Stimulated activated CD8-positive, alpha-beta memory T cell treated with anti-CD3 and anti-CD28 coated beads, Interleukin-15, amount 100 ng/mL, for 48 hours (primary cell): ENCODE results near the gene HPS1.
"Not testable (repeated sequence)": the region's sequence is repeated elsewhere in the genome, so short reads cannot be mapped to it uniquely, and the experiment has no call there.

Experiments used
- DNase-seq, 2 donors: peaks; one replicate each; pipeline ENCODE4 v3.0.0-alpha.2; 2020; ENCODE audit warnings: low read depth in 2 of 2

Gene HPS1

DNA sequence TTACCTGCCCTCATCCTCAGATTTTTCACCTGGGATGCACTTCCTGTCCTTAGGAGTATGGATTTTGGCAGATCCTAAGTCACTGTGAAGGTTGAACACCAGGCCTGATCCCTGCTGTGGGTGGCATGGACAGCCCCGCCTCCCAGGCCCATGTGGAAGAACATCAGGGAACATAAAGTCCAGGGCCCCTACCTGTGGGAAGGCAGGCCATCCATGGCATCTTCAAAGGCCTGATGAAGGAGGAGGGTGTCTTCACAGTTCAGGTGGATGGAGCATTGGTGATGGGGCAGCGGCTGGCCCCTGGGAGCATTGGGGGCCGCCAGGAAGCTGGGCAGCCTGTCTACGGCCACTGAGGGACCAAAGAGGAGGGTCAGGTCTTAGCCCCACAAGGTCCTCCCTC lies 56.3 kb downstream of the HPS1 start:
- DNase-seq = no peak

DNA sequence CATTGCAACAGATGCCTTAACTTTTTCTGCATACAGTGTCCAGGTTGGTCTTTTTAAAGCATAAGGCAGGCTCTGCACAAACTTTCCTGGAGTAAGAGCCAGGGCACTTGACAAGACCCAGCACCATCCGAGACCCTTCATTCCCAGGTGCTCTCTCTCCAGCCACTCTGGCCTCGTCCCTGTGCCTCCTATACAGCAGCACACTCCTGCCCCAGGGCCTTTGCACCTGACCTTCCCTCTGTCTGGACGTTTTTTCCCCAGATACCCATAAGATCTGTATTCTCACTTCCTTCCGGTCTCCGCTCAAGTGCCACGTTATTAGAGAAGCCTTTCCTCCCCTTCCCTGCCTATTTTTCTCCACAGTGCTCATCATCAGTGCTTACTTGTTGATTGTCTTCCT lies 57.3 kb downstream of the HPS1 start:
- no peak for DNase-seq

DNA sequence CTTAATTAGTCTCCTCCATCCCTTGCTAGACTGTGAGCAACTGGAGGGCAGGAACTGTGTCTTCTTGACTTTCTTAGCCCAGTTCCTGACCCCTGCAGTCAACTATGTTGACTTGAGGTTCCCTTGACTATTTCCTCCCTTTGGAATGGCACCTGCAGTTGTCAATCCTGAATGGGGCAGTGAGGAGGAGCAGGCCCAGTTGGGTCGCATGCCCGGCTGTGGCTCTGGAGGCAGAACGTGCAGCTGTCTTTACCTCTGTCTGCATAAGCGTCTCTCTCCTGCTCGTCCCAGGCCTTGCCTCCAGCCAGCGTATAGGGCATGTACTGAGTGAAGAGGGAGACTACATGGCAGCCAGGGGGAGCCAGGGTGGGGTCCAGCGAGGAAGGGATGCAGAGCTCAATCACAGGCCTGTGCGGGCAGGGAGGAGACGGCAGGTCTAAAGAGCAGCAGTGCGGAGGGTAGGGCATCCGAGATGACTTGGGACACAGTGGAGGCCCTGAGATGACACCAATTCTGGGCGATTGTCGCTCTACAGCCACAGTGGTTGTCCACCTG lies 58.6 kb downstream of the HPS1 start:
- DNase-seq = no peak

DNA sequence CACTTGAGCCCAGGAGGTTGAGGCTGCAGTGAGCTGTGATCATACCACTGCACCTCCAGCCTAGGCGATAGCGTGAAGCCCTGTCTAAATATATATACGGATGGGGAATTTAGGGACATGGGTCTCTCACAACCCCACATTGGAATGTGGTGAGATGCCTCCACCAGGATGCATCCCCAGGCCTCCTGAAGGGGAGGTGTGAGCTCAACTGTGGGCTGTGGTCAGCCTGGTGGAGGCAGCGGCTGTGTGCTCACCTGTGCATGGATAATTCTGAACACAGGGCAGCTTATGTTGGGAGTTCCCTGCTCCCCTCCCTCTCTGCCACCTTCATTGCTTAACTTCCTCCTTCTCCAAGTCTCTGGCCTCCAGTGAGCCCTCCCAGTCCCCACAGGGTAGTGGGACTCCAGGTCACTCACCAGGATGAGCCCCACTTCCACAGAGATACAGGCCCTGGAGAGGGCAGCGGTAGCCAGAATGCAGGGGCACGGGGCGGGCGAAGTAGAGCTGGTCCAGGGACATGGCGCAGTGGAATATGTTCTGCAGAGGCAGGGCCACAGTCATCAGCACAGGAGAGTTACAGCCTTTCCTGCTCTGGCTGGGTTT lies 62.1 kb downstream of the HPS1 start:
- no peak for DNase-seq

DNA sequence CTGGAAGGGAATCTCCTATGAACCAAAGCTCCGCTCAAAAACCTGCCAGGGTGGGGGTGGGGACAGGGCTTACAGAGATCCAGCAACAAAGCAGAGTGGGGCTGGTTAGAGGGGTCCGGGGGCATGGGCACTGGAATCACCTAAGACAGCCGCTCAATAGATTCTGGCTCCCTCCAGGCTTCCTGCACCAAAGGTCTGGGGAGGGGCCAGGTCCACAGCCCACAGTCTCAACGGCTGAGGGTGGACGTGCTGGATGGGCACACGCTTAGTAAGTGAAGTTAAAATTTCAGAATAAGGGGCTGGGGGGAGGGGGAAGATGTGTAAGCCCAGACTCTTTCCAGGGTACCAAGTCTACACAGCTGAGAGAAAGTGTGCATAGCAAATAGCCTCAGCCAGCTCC lies 62.9 kb downstream of the HPS1 start:
- DNase-seq = no peak

DNA sequence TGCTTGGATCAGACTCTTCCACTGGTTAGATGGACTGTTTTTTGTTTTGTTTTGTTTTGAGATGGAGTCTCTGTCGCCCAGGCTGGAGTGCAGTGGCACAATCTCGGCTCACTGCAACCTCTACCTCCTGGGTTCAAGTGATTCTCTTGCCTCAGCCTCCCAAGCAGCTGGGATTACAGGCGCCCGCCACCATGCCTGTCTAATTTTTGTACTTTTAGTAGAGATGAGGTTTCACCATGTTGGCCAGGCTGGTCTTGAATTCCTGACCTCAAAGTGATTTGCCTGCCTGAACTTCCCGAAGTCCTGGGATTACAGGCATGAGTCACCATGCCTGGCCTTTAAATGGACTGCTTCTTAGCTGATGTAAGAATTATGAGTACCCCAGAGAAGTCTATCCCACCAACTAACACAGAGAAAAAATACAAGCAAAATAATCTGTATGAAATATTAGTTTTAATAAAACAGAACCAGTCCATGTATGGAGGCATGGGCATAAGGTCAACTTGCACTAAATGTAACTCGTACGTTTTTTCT lies 63.5 kb downstream of the HPS1 start:
- not testable (repeated sequence) for DNase-seq

DNA sequence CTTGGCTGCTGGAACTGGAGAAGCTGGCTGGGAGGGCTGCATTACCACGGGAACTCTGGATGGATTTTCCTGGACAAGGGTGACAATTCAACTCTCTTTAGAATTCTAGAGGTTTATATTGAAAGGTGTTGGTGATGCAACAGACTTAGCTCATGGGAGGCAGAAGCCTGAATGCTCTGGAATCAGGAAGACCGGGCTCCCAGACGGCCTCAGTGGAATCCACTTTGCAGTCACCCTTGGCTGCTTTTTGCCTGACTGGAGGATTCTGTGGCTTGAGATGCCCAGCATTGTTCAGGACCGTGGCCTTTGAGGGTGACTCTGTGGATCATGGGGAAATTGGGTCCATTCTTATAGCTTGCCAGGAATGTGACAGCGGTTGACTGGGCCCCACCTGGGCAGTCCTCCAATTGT lies 64.0 kb downstream of the HPS1 start:
- DNase-seq = no peak

DNA sequence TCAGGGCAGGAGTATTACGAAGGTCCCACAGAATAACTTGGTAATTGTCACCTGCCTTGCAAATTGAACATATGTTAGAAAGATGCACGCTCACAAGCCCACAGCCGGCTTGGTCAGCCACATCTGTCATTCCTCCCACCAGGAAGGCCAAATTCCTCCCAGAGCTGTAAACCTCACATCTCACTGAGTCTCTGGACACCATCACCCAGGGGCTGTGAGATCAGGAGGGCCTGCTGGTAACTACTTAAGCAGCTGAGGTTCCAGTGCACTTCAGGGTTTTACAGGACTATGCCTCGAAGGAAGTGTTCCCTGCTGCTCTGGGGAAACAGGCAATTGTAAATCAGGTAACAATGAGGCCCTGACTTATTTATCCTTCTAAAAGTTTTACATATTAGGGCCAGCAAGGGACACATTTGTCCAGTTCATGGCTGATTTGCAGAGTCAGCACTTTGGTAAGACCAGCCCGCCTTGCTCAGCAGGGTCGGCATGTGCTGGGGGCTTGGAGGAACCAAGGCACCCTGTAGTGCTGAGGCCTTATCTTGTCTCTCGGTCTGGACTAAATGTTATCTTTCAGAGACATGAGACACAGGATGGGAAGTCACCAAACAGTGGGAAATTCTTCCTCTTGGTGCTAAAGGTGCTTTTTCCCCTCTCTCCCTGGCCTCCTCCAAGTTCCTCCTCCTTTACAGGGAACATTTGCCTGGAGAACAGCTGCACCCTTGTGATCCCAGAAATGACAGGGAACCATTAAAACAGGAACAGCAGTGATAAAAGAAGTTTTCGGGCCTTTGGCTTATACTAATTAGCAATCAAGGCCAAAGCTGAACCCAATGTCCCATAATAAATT lies 66.0 kb downstream of the HPS1 start:
- DNase-seq = no peak

DNA sequence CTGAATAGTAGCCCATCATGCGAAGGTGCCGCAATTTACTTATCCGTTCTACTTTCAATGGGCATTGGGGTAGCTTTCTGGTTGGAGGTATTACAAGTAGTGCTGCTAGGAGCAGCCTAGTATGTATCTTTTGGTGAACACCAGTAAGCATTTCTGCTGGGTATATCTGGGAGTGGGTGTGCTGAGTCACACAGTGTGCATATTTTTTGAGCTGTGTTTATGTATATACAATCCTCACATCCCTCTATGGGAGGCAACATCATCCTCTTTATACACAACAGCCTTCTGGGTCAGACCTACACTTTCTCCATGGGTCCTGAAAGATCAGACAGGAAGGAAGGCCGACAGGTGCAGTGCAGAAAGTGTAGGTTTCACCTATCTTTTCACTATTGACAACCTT lies 68.0 kb downstream of the HPS1 start:
- no peak for DNase-seq

DNA sequence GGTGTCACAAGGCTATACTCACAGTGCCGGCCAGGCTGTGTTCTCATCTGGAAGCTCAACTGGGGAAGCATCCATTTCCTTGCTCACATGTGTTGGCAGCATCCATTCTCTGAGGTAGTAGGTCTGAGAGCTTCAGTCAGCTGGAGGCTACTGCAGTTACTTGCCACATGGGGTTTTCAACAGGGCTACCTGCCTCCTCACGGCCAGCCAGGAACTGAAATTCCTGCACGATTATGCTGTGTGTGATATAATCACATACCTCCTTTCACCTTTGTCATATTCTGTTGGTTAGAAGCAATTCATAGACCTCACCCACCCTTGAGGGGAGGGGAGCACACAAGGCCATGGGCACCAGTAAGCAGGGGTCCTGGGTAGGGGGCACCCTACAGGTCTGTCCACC lies 69.2 kb downstream of the HPS1 start:
- DNase-seq = no peak

DNA sequence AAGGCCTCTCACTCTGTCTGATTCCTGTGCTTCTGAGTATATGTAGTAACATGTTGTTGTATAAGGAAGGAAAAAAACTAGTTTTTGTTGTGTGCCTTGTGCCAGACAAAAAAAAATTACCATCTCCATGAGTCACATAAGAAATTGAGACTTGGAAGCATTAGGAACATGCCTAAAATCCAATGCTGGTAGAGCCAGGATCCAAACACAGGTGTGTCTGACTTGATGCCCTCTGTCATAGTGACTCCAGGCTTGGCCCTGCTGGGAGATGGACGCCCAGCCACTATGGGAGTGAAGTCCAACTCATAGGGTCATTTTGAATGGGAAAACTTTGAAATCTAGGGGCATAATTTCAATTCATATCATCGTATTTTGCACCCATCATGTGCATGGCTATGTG lies 69.7 kb downstream of the HPS1 start:
- no peak for DNase-seq

DNA sequence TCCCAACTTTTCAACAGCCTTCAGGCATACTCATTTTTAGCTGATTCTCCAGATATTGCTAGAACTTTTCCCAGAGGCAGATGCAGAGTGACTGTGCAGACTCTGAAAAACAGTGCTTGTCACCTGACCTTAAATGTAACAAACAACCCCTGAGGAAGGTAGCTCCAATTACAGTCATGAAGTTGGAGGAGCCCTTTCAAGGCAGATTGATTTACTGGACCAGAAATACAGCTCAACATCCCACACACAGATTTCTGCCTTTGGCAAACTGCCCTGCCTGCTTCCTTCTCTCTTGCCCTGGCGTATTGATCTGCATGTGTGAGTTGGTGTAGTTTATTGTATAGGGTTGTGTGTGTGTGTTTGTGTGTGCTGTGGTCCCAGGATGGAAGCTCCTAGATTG lies 70.2 kb downstream of the HPS1 start:
- DNase-seq = no peak

DNA sequence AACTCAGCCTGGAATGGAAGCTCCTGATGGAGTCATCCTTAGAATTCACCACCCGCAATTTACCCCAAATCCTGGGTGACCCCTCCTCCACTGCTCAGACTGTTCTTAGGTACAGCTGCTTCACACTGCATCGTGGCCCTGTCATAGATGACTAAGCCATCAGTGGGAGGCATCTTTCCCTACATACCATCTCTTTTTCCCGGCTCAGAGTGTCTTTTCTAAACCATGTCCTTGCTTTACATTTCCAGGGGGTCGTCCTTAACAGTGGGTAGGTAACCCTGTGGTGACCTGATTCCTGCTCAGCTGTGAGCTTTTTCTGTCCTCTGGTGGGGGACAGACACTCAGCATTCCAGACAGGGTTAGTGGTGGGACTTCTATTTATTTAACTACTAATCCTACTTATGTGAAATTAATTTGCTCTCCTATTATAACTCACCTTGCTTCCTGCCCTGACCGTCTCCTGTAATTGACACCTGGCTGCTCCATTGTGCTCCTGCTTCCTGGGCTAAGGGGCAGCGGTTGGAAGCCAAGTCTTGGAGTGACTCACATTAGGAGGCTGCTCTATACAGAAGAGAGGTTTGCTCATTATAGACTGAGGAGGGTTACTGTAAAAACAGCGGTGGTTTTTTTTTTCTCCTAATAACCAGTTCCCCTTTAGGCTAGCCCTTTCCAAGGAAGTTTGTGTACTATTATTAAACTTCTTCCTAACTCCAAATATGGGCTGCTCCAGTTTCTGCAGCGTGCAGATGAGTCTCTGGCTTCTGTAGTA lies 72.3 kb downstream of the HPS1 start:
- DNase-seq = no peak

DNA sequence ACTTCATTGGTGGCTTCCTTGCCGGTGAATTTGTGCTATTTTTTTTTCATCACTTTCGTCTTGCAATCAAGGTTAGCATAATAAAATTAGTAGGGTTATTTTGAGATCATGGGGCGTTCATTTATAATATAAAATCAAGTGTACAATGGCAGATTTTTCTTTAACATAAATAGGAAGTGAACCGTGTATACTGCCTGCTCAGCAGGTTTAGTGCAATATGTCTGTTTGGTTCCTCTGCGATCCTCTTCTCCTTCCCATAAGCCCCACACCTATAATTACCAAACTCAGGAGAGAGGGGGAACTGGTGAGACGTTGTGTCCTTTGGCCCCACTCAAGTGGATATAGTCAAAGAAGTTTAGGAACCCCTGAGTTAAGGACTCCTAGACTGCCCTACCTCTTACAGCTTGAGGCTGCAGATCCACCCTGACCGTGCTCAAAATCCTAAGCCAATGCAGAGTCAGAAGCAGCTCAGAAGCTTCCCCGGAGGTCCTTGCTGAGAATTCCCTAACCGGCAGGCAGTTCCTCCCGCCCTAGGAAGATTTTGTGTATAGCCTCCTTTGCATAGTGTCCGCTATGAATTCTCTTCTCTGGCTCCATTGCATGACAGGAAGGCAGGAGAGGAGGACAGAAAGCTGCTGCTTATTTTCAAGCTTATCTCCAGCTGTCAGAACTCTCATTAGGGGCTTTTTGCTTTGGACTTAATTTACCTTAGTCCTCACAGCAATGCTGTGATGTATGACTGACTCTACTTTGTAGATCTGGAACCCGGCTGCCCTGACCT lies 73.3 kb downstream of the HPS1 start:
- DNase-seq = no peak

DNA sequence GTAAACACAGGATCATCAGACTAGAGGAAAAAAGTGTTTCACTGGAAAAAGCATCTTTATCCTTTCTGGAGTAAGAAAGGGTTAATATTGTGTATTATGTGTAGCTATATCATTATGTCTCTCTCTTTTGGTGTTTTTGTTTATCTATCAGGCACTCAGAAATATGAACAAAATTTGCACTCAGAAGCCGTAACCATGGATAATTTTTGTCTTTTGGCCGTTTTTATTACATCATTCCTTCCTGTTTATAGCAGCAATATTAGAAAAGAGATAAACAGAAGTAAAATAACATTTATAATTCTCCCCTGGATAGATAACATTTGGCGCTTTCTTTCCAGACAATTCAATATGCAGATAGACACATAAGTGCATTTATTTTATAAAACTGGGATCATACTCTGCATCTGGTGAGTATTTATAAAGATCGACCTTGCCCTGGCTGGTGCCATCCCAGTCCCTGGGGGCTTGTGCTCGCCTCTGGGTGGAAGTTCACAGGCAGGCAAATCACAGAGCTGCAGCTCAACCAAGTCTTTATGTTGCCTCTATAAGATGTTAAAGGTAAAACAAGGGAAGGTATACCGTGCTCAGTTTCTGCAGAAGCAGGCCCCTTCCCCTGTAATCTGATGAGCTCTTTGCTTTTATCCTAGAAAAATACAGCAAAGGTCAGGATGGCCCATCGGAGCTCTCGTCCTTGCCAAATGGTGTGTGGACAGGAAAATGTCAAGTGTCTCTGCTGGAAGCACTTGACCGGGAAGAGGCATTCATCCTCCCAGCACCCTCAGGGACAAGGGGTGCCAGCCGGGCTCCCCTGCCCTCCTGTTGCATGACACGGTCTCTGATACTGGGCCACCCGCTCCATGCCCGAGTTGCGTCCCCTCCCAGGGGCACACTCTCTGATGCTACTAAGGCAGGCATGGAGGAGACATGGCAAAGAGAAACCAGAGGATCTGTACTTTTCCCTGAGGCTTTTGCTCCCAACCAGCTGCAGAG lies 75.6 kb downstream of the HPS1 start:
- DNase-seq = no peak

DNA sequence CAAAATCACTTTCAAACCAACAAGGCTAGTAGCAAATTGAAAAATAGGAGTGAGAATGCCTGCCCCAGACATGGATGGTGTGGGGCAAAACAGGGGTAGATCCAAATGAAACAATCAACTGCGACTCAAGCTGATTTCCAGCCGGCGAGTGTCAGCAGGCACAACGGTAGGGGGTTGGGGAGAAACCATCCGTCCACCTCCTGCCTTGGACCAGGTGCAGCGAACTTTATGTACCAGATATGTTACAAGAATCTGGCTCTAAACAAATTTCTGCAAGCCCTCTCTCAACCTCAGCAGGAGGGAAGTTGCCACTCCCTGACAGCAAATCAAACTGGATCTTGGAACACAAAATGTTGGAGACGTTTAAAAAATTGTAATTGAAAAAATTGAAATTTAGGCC lies 76.9 kb downstream of the HPS1 start:
- DNase-seq = no peak

DNA sequence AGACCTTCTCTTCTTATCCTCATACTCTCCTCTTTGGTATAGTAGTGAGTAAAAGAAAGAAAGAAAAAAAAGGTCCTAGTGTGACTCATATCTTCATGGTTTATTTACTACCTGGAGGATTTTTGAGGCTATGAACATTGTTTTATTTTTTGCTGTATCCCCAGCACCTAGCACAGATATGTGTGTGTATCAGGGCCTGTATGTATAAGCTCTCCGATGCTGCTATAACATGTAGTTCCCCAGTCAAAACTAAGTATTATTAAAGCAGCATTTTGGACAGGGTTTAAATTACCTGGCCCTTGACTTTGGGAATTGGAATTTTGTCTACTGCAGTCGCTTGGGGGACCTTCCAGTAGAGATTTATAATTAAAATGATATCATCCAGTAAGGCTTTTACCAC lies 78.1 kb downstream of the HPS1 start:
- no peak for DNase-seq

DNA sequence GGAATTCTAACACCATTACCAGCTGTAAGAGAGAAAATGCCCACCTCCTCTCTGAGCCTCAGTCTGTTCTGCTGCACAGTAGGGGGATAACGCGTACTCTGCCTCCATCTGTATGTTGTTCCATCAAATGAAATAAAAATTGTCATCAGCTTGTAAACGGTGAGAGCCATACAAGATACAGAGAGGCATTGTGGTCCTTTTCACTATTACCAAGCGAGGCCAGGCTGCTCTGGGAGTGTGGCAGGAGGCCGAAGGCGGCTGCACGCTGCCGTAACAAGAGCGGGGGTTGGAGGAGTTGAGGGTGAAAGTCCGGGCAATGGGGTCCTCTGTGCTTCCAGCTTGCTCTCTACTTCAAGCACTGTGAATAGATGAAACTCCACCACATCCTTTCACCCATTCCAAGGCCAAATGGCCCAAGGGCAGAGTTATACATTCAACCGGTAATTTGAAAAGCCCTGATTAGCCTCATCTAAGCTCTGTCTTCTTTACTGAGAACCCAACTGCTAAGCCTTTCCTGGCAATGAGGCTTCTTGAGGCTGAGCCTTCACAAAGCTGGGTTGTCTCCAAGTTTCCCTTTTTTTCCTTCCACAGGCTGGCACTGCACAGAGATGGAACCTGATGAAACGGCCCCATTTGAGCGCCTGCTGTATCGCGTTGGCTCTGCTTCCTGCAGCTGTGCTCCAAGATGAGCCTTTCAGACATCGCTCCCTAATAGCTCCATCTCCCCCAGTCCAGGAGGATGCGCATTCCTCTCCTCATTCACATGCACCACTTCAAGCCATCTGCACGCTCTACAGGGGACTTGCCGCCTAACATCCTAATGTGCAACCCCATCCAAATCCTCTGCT lies 78.9 kb downstream of the HPS1 start:
- no peak for DNase-seq
